NCI-H460 (cell line): ENCODE data around the gene WDHD1. TPM values are rescaled to one million over a fixed set of nuclear protein-coding genes. Genes with fewer than 3 reads are reported as not detected.

Source experiments
- total RNA-seq: library from RNA; depleted of rRNA; stranded (reverse); fragments of >200 nt; shearing (Covaris generic); gene quantifications from 2 replicates; pipeline ENCODE4 v1.2.3, GENCODE V29; 2014; rRNA removed

WDHD1 gene
- total RNA-seq, 1 experiment from 2014 or later: 14.3 TPM

Other genes with a start within 250 kb of the WDHD1 start
- 11.5 and 15.2 TPM in 2 replicates for gene GCH1, start 124.3 kb downstream of the WDHD1 start, total RNA-seq
- gene SOCS4, start 137 bp upstream of the WDHD1 start, total RNA-seq: 29.6 and 31.4 TPM in 2 replicates
- 129 and 131 TPM in 2 replicates for gene MAPK1IP1L, start 24.5 kb upstream of the WDHD1 start, total RNA-seq
- gene LGALS3, start 102.2 kb upstream of the WDHD1 start, total RNA-seq: 1,075 and 1,155 TPM in 2 replicates
- 55.2 and 55.6 TPM in 2 replicates for gene DLGAP5, start 164.5 kb upstream of the WDHD1 start, total RNA-seq
- gene FBXO34, start 244.3 kb upstream of the WDHD1 start, total RNA-seq: 19.8 and 21.4 TPM in 2 replicates